HL-60/S4 treated with retinoic acid at 250 ng/mL for 4 days and 3 days (cell line): ENCODE results near the gene FADS6.
"Not testable (repeated sequence)": the region's sequence is repeated elsewhere in the genome, so short reads cannot be mapped to it uniquely, and the experiment has no call there.

Source experiments
- in situ Hi-C: fragments of 300-500 bp; cut with MboI; formaldehyde crosslinking; loops from 2 replicates; pipeline ENCODE4 v1.7.0; 2022; ENCODE audit warnings: low sequenced_read_pairs

Gene FADS6

DNA sequence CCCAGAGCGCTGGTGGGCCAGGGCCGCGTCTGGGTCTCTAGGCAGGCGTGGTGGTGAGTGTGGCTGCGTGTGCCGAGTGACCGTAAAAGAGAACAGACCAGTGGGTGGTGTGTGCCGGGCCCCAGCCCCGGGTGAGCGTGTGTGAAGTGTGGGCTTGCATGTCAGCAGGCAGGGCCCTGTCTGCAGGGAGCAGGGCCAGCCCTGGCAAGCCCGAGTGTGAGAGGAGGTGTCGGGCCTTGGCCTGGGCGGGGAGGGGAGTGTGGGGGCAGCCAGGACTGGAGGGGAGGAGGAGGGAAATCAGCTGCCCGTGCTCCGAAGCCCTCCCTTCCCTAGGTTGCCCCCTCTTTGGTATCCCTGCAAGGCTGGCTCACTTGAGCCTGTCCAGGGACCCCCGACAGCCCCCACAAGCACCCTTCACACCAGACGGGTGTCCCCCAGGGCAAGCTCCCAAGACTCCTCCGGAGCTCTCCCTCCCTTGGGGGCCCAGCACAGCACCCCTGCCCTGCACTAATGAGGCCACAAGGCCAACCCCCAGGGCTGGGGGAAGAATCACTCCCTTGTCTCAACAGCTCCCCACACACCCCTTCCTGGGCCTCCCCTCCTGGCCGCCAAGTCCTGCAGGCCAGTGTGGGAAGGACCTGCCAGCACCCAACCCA is 27.7 kb upstream of the FADS6 start:
- in situ Hi-C loops: no loop called here

DNA sequence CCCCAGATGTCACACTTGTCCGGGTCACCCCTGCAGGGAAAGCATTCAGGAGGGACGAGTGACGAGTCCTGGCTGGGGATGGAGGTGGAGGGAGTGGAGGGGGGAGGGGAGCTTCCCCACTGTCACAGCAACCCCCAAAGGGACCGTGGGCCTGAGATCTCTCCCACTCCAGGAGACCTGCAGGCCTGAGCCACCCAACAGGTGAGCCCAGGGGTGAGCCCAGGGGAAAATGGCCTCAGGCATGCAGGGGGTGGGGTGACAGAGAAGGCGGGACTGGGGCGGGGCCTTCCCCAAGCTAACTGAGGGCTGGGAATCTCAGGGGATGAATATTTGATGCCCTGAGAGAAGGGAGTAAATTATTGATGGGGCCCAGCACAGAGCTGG is 27.2 kb upstream of the FADS6 start:
- in situ Hi-C loops: no loop called here

DNA sequence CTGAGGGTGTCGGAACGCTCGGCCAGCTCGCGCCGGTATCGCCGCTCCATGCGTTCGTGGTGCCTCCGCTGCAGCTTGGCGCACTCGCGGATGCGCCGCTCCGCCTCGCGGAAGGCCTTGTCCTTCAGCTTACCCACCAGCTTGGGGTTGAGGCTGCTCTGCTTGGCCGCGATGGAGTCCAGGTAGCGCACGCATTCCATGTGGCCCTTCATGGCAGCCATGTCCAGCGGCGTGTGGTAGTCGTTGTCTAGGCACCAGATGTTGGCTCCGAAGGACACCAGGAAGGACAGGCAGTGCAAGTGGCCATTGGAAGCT is 26.8 kb upstream of the FADS6 start:
- in situ Hi-C loops: no loop called here

DNA sequence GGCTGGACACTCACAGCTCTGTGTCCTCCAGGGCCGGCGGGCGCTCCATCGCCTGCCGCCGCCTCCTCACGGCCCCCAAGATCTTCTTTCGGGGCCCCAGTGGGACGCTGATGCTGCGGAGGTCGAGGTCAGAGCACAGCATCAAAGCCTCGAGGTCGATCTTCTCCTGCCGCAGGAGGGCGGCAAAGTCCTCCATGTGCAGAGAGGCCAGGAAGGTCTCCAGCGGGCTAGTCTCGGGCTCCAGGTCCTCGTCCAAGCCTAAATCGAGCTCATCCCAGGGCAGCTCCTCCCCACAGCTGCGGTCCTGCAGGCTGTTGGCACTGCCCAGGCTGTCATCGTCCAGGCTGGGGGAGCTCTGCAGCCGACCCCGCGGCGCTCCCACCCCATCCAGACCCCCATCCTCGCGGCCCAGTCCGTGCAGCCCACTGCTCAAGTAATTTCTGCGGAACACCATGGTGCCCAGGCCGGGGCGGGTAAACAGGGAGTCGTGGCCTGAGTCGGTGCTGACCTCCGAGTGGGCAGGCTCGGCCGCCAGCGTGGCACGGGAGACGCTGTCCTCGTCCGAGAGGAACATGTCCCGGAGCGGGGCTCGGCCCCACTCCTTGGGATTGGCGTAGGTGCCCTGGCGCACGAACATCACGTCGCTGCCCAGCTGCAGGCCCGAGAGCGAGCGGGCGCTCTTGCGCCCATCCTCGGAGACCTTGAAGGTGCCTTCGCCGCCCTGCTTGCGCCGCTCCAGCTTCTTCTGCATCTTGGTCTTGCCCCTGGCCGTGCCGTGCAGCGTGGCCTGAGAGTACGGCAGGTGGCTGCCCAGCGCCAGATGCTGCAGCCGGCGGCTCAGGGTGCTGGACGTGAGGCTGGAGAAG is 26.2 kb upstream of the FADS6 start:
- in situ Hi-C loops: no loop called here

DNA sequence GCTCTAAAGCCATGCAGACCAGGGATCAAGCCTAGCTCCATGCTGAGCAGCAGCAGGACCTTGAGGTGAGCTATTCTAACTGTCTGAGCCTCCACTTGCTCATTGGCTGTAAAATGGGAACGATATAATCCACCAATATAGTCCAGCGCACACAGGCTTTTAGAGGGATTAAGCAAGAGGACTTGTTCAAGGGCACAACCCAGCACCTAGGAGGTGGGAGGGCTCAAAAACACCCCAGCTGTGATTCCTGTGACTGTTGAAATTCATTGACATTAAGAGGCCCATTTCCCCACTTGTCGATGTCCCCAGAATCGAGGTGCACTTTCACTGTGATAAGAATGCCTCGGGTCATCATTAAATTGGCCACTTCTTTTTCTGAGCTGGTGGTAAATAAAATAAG is 25.5 kb upstream of the FADS6 start:
- in situ Hi-C loops: no loop called here

DNA sequence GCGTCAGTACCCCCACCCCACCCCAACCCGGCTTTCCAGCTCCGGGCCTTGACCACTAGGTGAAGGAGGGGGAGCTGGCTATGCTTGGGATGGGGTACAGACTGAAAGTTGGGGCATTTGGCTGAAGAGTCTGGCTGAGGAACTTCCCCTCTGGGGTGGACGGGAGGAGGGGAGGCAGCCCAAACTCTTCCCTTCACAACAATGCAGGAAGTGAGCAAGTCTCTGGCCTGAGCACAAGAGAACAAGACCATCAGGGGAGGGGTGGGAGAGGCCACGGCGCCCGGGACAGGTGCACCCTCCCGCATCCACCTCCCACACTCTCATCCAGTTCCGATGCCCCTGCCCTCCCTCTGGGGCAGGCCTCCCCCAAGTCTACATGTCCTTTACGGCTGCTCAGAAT is 24.0 kb upstream of the FADS6 start:
- in situ Hi-C loops: no loop called here

DNA sequence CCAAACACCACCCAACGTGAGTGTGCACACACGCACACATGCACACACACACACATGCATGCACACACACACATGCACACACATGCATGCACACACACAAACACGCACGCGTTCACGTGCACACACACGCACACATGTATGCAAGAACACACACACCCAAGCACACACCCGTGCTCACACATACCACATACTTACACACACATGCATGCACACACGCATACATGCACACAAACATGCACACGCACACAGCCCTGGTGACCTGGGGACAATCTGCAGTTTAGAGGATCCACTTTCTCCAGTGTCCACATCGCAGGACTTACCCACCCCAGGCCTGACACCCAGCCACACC is 23.4 kb upstream of the FADS6 start:
- in situ Hi-C loops: no loop called here

DNA sequence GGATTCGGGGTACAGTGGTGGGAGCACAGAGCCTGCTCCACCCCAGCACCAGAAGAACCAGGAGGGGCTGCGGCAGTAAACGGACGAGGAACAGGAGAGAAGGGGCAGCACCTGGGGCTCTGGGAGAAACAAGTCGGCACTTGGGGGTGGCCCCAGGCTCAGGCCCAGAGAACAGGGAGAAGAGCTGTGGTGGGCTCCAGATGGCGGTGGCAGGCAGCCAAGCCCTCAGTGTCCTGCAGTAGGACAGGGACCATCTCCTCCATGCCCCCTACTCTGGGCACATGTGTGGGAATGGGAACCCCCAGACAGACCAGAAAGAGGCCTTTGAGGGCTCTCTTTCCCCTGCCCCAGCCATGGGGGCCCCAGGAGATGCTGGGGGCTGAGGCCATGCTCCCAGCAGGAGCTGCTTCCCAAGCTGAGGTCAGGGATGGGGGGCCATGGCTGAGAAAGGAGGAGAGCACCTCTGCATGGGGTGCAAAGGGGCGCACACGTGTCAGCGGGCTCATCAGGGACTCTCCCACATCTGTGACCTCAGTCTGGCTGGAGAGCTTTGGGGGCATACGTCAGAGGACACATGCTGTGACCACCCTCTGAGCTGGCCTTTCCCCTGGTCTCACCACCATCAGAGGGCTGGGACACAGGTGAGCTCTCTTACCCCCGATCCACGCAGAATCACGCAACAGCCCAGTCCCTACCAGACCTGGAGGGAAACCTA is 22.9 kb upstream of the FADS6 start:
- in situ Hi-C loops: no loop called here

DNA sequence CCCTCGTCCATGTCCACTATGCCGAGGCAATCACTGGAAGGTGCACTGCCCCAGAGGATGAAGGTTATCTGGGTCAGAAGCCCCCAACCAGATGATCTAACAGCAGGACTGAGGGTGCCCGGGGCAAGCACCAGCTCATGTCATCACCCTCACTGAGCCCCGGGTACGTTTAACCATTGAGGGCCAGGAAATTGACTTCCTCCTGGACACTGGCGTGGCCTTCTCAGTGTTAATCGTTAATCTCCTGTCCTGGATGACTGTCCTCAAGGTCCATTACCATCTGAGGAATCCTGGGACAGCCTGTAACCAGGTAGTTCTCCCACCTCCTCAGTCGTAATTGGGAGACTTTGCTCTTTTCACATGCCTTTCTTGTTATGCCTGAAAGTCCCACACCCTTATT is 18.0 kb upstream of the FADS6 start:
- in situ Hi-C loops: not testable (repeated sequence)

DNA sequence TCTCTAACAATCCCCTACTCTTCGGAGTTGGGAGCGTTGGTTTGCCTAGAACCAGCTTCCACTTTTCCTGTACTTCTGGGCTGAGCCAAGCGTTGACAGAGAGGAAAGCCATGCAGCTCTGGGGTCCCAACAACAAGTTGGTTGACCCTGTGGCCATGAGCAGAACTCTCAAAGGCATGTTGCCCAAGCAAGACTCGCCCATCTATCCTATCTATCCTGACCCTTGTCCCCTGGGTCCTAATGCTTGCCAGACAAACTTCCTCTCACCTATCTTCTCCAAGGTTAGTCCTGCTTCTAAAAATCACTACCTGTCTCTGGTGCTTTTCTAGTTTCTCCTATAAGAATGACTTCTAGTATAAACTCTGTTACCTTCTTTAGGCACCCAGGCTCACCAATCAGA is 15.7 kb upstream of the FADS6 start:
- in situ Hi-C loops: not testable (repeated sequence)

DNA sequence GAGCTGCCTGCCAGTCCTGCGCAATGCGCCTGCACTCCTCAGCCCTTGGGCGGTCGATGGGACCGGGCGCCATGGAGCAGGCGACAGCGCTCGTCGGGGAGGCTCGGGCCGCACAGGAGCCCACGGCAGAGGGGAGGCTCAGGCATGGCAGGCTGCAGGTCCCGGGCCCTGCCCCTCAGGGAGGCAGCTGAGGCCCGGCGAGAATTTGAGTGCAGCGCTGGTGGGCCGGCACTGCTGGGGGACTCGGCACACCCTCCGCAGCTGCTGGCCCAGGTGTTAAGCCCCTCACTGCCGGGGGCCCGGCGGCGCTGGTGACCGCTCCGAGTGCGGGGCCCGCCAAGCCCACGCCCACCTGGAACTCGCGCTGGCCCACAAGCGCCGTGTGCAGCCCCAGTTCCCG is 13.6 kb upstream of the FADS6 start:
- in situ Hi-C loops: no loop called here

DNA sequence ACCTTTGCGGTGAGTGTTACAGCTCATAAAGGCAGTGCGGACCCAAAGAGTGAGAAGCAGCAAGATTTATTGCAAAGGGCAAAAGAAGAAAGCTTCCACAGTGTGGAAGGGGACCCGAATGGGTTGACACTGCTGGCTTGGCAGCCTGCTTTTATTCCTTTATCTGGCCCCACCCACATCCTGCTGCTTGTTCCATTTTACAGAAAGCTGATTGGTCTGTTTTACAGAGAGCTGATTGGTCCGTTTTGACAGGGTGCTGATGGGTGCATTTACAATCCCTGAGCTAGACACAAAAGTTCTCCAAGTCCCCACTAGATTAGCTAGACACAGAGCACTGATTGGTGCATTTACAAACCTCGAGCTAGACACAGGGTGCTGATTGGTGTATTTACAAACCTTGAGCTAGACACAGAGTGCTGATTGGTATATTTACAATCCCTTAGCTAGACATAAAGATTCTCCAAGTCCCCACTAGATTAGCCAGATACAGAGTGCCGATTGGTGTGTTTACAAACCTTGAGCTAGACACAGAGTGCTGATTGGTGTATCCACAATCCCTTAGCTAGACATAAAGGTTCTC is 12.9 kb upstream of the FADS6 start:
- in situ Hi-C loops: not testable (repeated sequence)

DNA sequence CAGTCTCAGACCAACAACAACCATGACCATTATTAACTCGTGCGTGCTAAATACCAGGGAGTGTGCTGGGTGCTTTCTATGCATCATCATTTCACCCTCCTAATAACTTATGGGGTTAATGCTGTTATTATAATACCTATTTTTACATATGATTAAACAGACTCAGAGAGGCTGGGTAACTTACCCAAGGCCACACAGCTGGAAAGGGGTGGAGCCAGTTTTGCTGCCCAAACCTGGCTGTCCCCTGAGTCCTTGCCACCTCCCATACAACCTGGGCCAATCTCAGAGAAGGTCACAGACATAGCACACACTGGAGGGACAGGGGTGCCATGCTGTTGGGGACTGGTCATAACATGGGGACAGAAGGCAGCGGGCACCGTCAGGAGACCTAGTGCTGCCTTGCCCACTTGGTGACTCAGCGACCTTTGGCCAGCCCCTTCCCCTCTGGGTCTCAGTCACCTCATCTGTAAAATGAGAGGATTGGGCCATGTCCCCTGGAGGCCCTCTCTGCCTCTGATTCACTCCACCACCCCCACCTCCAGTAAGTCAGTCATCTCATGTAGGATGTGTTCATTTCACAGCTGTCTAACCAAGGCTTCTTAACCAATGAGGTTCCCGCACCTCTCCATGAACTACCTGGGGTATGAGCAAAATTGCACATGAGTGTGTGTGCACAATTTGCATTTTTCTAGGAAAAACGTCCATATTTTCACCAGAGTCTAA is 11.4 kb upstream of the FADS6 start:
- in situ Hi-C loops: no loop called here

DNA sequence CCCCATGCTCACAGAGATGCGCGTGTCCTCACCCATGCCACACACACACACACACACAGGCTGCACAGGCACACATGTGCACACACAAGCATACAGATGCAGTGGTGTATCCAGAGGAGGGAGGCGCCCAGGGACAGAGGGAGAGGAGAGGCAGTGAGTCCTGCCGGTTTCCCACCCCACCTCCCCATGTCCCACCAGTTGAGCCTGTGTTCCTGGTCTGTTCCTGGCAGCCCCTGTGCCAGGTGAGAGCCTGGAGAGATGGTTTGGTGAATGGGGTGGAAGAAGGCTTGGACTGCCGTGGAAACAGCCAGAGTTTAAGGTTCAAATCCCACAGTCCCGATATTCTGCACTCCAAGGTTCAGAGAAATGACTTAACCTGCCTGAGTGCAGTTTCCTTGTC is 10.2 kb upstream of the FADS6 start:
- in situ Hi-C loops: no loop called here

DNA sequence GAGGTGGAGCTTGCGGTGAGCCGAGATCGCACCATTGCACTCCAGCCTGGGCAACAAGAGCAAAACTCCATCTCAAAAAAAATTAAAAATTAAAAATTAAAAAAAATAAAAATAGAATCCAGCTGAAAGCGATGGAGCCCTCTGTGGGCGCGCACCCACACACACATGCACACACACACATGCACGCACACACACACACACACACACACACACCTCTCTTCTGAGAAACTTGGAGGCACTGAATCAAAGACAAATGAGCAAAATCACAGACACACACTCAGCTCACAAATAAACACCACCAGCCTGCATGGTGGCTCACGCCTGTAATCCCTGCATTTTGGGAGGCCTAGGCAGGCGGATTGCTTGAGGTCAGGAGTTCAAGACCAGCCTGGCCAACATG is 9.6 kb upstream of the FADS6 start:
- in situ Hi-C loops: no loop called here

DNA sequence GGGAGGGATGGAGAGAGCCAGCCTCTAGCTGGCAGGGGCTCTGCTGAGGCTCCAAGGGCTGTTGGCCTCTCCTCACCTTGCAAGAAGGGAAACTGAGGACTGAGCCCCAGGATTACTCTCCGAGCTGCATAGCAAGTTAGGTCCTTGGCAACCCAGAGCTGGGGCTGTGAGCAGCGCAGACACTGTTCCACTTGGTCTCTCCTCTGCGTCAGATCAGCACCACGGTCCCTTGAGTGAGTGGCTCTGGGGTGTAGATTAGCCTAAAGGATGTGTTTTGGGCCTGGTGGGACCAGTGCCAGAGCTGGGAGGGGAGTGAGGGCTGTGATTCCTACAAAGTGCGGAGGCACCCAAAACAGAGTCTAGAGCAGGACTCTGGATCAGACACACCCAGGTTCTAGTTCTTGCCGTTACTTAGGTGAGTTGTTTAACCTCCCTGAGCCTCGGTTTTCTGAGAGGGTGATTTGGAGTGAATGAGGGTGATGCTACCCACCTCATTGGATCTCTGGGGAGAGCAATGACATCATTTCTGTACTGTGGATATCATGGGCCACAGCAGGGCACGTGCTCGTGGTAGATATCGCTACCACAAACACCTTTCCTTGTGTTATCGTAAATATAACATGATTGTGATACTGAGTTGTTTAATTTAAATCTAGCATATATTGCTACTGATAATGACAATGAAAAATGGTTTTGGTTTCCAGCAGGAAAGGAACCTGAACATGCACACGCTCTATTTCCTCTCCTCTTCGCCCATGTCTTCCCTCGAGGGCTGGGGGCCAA is 8.1 kb upstream of the FADS6 start:
- in situ Hi-C loops: no loop called here

DNA sequence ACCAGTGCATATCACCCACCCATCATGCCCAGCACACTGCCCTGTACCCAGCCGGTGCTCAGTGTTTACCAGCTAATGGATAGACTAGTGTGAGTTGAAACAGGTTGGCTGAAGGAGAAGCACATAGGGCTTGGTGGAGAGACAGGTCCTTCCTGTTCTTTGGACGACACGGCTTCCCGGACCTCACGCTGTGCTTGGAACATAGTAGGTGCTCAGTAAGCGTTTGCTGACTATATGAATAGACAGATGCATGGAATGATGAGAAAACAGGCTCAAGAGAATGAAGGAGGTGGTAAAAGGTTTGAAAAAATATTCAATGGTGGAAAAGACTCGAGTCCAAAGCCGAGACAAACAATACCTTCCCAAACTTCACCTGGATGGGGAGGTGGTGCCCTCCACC is 6.8 kb upstream of the FADS6 start:
- in situ Hi-C loops: no loop called here

DNA sequence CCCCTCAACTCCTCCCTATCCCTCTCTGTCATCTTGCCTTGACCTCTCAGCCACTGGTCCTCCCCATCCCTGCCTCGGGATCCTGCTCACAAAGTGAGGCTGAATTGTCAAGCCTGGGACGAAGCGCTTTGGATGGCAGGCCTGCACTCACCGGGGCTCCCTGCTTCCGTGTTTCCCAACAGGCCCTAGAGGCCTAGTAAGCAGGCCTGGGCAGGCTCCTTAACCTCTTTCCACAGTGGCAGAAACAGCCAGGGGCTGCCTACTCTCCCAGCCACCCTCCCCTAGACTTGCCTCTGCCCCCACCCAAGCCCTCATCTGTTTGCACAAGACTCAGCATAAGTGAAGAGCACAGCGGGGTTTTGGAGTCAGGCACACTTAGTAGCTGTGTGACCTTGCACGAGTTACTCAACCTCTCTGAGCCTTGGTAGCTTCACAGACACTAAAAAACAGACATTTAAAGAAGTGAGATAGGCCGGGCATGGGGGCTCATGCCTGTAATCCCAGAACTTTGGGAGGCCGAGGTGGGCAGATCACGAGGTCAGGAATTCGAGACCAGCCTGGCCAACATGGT is 5.0 kb upstream of the FADS6 start:
- in situ Hi-C loops: no loop called here

DNA sequence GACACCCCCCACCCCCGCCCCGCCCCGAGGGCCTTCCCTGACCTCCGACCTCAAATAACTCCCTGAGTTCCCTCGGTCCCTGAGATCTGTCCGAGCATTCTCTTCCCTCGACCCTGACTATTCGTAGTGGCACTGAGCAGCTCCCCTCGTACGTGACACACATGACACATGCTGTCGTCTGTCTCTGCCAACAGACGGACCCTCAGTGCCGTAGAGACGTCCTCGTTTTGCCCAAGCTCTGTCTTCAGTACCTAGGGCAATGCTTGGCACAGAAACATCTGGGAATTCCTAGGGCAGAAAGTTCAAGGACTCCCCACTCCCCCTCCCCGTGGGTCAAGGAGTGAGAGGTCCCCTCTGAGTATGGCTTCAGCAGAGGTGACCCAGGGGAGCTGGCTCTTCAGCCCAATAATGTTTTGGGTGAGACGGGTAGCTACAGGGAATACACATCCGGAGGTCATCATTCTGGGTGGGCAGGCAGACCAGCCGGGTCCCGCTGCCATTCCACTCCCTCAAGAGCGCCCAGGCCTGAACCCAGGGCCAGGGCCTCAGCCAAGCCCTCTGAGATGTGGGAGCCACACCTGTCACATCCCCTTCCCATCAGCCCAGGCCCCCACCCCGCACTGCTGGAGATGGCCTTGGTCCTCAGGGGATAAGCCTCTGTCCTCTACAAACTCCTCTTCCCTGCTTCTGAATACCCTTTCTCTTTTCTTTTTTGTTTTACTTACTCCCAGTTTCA is 671 bp upstream of the FADS6 start:
- in situ Hi-C loops: no loop called here
